ENCODE measurements around the gene SYTL1. TPM values are rescaled to one million over a fixed set of nuclear protein-coding genes. Genes with fewer than 3 reads are reported as not detected.

The SYTL1 gene
- polyA plus RNA-seq, 1 of the 3 experiments (the other 2 are of a cell fraction) = 3.0 TPM

DNA sequence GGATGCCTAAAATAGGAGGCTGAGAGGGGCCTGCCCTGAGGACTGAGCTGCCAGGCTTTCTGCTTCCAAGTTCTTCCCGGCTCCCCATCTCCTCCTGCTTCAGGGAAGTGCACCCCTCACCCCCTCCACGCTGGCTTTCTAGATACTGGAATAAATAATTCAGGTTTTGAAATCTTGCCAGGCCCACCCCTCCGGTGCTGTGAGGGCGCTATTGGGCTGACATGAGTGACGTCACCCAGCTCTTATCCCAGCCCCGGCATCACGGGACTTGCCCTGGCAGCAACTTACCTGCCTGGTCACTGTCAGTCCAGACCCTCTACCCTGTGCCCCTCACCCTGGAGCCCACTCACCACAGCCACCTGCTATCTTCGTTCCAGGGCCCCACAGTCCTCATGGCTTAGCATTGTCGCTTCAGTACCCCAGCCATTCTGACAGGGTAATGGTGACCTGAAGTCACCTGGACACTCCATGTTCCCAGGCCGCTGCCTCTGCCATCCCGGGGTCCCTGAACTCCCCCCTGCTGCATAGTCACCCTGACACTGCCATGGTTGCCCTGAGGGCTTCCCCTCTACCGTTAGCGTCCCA lies 49.8 kb downstream of the SYTL1 start:
- WGBS (ENCODE audit: low lambda C conversion rate) = 49% methylated on average over 11 of the region's 13 CpGs
- H4K20me1 ChIP-seq (ENCODE audit: insufficient read depth) = no peaks in the 10 kb centered on the region
- ChIA-PET CTCF (interaction anchor here (0.6 to 20.0 kb wide), 24 partner anchors 9 to 381 kb away, joined by 3 to 731 read pairs (median 5); partner anchors contain the start of genes CD164L2, MAP3K6 and STX12), POLR2A (interaction anchor here (1.0 to 1.8 kb wide), 3 partner anchors 26 to 215 kb away, joined by 3 to 10 read pairs (median 5); partner anchors contain the start of gene MAP3K6)
- H3F3A ChIP-seq (replicated peaks; ENCODE audit: insufficient read depth) = peaks cover 9% of the 10 kb centered on the region
- 0 out of 4 replicates have a peak overlapping the region, but pooled peaks of 1 of the 2 experiments have one; percentile 94 for H3K4me3 ChIP-seq (ENCODE audit: low read depth in 2 of 2, low read length in 1 of 2)
- H3K36me3 ChIP-seq (replicated peaks in 1 of 2; ENCODE audit: control insufficient read depth in 1 of 2, insufficient read depth in 2 of 2, low read length in 1 of 2) = no peaks in the 10 kb centered on the region
- no peak overlapping the region for H2AFZ ChIP-seq (ENCODE audit: low read depth)
- no peak overlapping the region; a peak in 1 of 4 replicates for H3K27ac ChIP-seq (ENCODE audit: low read depth in 2 of 2, low read length in 1 of 2)
- no peak for DNase-seq
- peak overlapping the region; percentile 100 for H3K4me2 ChIP-seq
- H3K9me2 ChIP-seq = no peaks in the 10 kb centered on the region
- peaks cover 0 to 28% of the 10 kb centered on the region in 2 experiments; a peak in 2 of 4 replicates for H3K4me1 ChIP-seq (ENCODE audit: control insufficient read depth in 1 of 2, insufficient read depth in 2 of 2, low read depth in 1 of 2, low read length in 1 of 2)
- TF ChIP-seq USF2 (IDR thresholded peaks at IDR 0.05; ENCODE audit: borderline replicate concordance, low read depth, low read length) (no peak), POLR2AphosphoS5 (IDR thresholded peaks at IDR 0.05; ENCODE audit: low read depth, low read length) (no peak), RCOR1 (IDR thresholded peaks at IDR 0.05; ENCODE audit: low read length) (no peak), FOXJ3 (CRISPR knock-in tag; IDR thresholded peaks at IDR 0.05) (no peak), MXI1 (IDR thresholded peaks at IDR 0.05; ENCODE audit: low read depth, low read length) (no peak), YY1 (IDR thresholded peaks at IDR 0.05; ENCODE audit: low read depth) (no peak), RFX5 (IDR thresholded peaks at IDR 0.05; ENCODE audit: low read length) (no peak), GATA2 (CRISPR knock-in tag; IDR thresholded peaks at IDR 0.05) (no peak), MEF2A (IDR thresholded peaks at IDR 0.05; ENCODE audit: borderline replicate concordance, low read depth) (no peak), SMC3 (IDR thresholded peaks at IDR 0.05; ENCODE audit: low read depth, low read length) (no peak), RAD21 (IDR thresholded peaks at IDR 0.05; ENCODE audit: low read length) (no peak), EP300 (IDR thresholded peaks at IDR 0.05; ENCODE audit: borderline replicate concordance in 1 of 2, low read depth in 1 of 2, low read length in 1 of 2) (no peak), GABPA (IDR thresholded peaks at IDR 0.05; ENCODE audit: low read depth) (no peak), JUND (IDR thresholded peaks at IDR 0.05) (no peak), PBX3 (IDR thresholded peaks at IDR 0.05) (no peak), EZH2phosphoT487 (IDR thresholded peaks at IDR 0.05; ENCODE audit: borderline replicate concordance, low read depth) (no peak), NFIC (IDR thresholded peaks at IDR 0.05; ENCODE audit: borderline replicate concordance) (no peak)
- TF ChIP-seq, protein P1, sequence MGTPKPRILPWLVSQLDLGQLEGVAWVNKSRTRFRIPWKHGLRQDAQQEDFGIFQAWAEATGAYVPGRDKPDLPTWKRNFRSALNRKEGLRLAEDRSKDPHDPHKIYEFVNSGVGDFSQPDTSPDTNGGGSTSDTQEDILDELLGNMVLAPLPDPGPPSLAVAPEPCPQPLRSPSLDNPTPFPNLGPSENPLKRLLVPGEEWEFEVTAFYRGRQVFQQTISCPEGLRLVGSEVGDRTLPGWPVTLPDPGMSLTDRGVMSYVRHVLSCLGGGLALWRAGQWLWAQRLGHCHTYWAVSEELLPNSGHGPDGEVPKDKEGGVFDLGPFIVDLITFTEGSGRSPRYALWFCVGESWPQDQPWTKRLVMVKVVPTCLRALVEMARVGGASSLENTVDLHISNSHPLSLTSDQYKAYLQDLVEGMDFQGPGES (IDR thresholded peaks at IDR 0.05; ENCODE audit: low read depth, low read length) = no peak
- TF ChIP-seq, protein P2, sequence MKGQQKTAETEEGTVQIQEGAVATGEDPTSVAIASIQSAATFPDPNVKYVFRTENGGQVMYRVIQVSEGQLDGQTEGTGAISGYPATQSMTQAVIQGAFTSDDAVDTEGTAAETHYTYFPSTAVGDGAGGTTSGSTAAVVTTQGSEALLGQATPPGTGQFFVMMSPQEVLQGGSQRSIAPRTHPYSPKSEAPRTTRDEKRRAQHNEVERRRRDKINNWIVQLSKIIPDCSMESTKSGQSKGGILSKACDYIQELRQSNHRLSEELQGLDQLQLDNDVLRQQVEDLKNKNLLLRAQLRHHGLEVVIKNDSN (IDR thresholded peaks at IDR 0.05; ENCODE audit: borderline replicate concordance, low read depth) = no peak
- H3K9ac ChIP-seq = no peak overlapping the region
- H3K27me3 ChIP-seq (ENCODE audit: insufficient read depth) = no peaks in the 10 kb centered on the region; the same call in 1 of the 2 replicates
- H3K9me3 ChIP-seq = no peaks in the 10 kb centered on the region
- peaks cover 11% of the 10 kb centered on the region; the same call in 1 of the 2 replicates for H3K79me2 ChIP-seq (ENCODE audit: insufficient read depth)
